ENCODE data around the gene IFT122.
"Not testable (repeated sequence)": the region's sequence is repeated elsewhere in the genome, so short reads cannot be mapped to it uniquely, and the experiment has no call there.

IFT122 gene

GRCh38 chr3:129539206-129539605, 99.2 kb downstream of the IFT122 start:
- DNase-seq: no peak
- Mint-ChIP-seq H3K27ac (no peak overlapping the region), H3K4me1 (no peaks in the 10 kb centered on the region), H3K27me3 (peaks cover 32% of the 10 kb centered on the region), H3K36me3 (no peaks in the 10 kb centered on the region), H3K4me3 (no peak overlapping the region), H3K9me3 (no peaks in the 10 kb centered on the region)
- CTCF ChIA-PET: no interaction called here

- DNase-seq: no peak
- Mint-ChIP-seq H3K4me3 (no peak overlapping the region), H3K36me3 (no peaks in the 10 kb centered on the region), H3K9me3 (no peaks in the 10 kb centered on the region), H3K27me3 (peaks cover 28% of the 10 kb centered on the region), H3K27ac (no peak overlapping the region), H3K4me1 (no peaks in the 10 kb centered on the region)
- CTCF ChIA-PET: no interaction called here
Measured at GRCh38 chr3:129540776-129541516, 100.9 kb downstream of the IFT122 start.

GRCh38 chr3:129542747-129543146, 102.7 kb downstream of the IFT122 start:
- Mint-ChIP-seq H3K4me3 (no peak overlapping the region), H3K4me1 (no peaks in the 10 kb centered on the region), H3K9me3 (no peaks in the 10 kb centered on the region), H3K27me3 (peaks cover 17% of the 10 kb centered on the region), H3K36me3 (no peaks in the 10 kb centered on the region), H3K27ac (no peak overlapping the region)
- no peak for DNase-seq
- CTCF ChIA-PET: no interaction called here

GRCh38 chr3:129543156-129543790, 103.2 kb downstream of the IFT122 start, which contains the start of gene H1-8:
Gene H1-8 (plus strand): TSS chr3:129543175. CDS start chr3:129543219, 44 bp downstream.
- H3K36me3 Mint-ChIP-seq: no peaks in the 10 kb centered on the region
- no peaks in the 10 kb centered on the region for H3K4me1 Mint-ChIP-seq
- H3K27me3 Mint-ChIP-seq: peaks cover 12% of the 10 kb centered on the region
- CTCF ChIA-PET: no interaction called here
- H3K4me3 Mint-ChIP-seq: no peak within 1 kb of the TSS
- H3K9me3 Mint-ChIP-seq: no peaks in the 10 kb centered on the region
- DNase-seq: no peak
- no peak within 1 kb of the TSS for H3K27ac Mint-ChIP-seq

- CTCF ChIA-PET: no interaction called here
- H3K27ac Mint-ChIP-seq: no peak overlapping the region
Measured at GRCh38 chr3:129543999-129544398, 104.0 kb downstream of the IFT122 start.

GRCh38 chr3:129545951-129546350, 105.9 kb downstream of the IFT122 start:
- peaks cover 12% of the 10 kb centered on the region for H3K27me3 Mint-ChIP-seq
- H3K27ac Mint-ChIP-seq: not testable (repeated sequence)

More at GRCh38 chr3:129543999-129544398, 104.0 kb downstream of the IFT122 start:
- no peak for DNase-seq
- Mint-ChIP-seq H3K27me3 (peaks cover 16% of the 10 kb centered on the region), H3K4me3 (no peak overlapping the region), H3K9me3 (no peaks in the 10 kb centered on the region), H3K4me1 (no peaks in the 10 kb centered on the region), H3K36me3 (no peaks in the 10 kb centered on the region)

GRCh38 chr3:129547241-129547640, 107.2 kb downstream of the IFT122 start:
- Mint-ChIP-seq H3K27ac (no peak overlapping the region), H3K4me3 (no peak overlapping the region)
- CTCF ChIA-PET: no interaction called here

More at GRCh38 chr3:129545951-129546350, 105.9 kb downstream of the IFT122 start:
- not testable (repeated sequence) for H3K36me3 Mint-ChIP-seq, H3K9me3 Mint-ChIP-seq, H3K4me3 Mint-ChIP-seq, H3K4me1 Mint-ChIP-seq, DNase-seq
- CTCF ChIA-PET: interaction anchor here (0.8 kb wide), 1 partner anchor 18 kb away, joined by 3 read pairs; no protein-coding TSS in a partner anchor

GRCh38 chr3:129548104-129548965, 108.3 kb downstream of the IFT122 start:
- no peak for DNase-seq
- no peak overlapping the region for H3K4me3 Mint-ChIP-seq
- CTCF ChIA-PET: no interaction called here
- H3K27ac Mint-ChIP-seq: no peak overlapping the region
- H3K4me1 Mint-ChIP-seq: no peaks in the 10 kb centered on the region
- H3K27me3 Mint-ChIP-seq: peaks cover 30% of the 10 kb centered on the region
- H3K36me3 Mint-ChIP-seq: no peaks in the 10 kb centered on the region
- no peaks in the 10 kb centered on the region for H3K9me3 Mint-ChIP-seq

More at GRCh38 chr3:129547241-129547640, 107.2 kb downstream of the IFT122 start:
- H3K27me3 Mint-ChIP-seq: peaks cover 20% of the 10 kb centered on the region
- no peaks in the 10 kb centered on the region for H3K36me3 Mint-ChIP-seq
- no peaks in the 10 kb centered on the region for H3K9me3 Mint-ChIP-seq
- no peak for DNase-seq
- H3K4me1 Mint-ChIP-seq: no peaks in the 10 kb centered on the region

GRCh38 chr3:129549006-129549800, 109.2 kb downstream of the IFT122 start:
- no peak overlapping the region for H3K27ac Mint-ChIP-seq
- H3K4me3 Mint-ChIP-seq: no peak overlapping the region
- H3K36me3 Mint-ChIP-seq: no peaks in the 10 kb centered on the region
- CTCF ChIA-PET: interaction anchor here (1.3 kb wide), 1 partner anchor 10 kb away, joined by 3 read pairs; no protein-coding TSS in a partner anchor
- peaks cover 2% of the 10 kb centered on the region for H3K4me1 Mint-ChIP-seq
- H3K27me3 Mint-ChIP-seq: peaks cover 38% of the 10 kb centered on the region
- no peak for DNase-seq
- no peaks in the 10 kb centered on the region for H3K9me3 Mint-ChIP-seq

- no peak for DNase-seq
- Mint-ChIP-seq H3K9me3 (no peaks in the 10 kb centered on the region), H3K27ac (no peak overlapping the region), H3K4me1 (peaks cover 2% of the 10 kb centered on the region), H3K4me3 (no peak overlapping the region), H3K27me3 (peaks cover 44% of the 10 kb centered on the region), H3K36me3 (no peaks in the 10 kb centered on the region)
- CTCF ChIA-PET: interaction anchor here (1.3 kb wide), 1 partner anchor 9 kb away, joined by 3 read pairs; no protein-coding TSS in a partner anchor
Measured at GRCh38 chr3:129549805-129550204, 109.8 kb downstream of the IFT122 start.

GRCh38 chr3:129552287-129553050, 112.4 kb downstream of the IFT122 start:
- Mint-ChIP-seq H3K27ac (no peak overlapping the region), H3K9me3 (no peaks in the 10 kb centered on the region), H3K4me3 (no peak overlapping the region), H3K4me1 (peaks cover 2% of the 10 kb centered on the region), H3K27me3 (peaks cover 65% of the 10 kb centered on the region), H3K36me3 (no peaks in the 10 kb centered on the region)
- no peak for DNase-seq
- CTCF ChIA-PET: interaction anchor here (1.4 kb wide), 1 partner anchor 169 kb away, joined by 4 read pairs; no protein-coding TSS in a partner anchor

- peaks cover 72% of the 10 kb centered on the region for H3K27me3 Mint-ChIP-seq
- H3K27ac Mint-ChIP-seq: no peak overlapping the region
- peaks cover 3% of the 10 kb centered on the region for H3K4me1 Mint-ChIP-seq
- H3K9me3 Mint-ChIP-seq: no peaks in the 10 kb centered on the region
- CTCF ChIA-PET: interaction anchor here (1.4 kb wide), 1 partner anchor 170 kb away, joined by 4 read pairs; no protein-coding TSS in a partner anchor
- no peak for DNase-seq
- H3K36me3 Mint-ChIP-seq: no peaks in the 10 kb centered on the region
- H3K4me3 Mint-ChIP-seq: no peak overlapping the region
Measured at GRCh38 chr3:129553171-129553570, 113.1 kb downstream of the IFT122 start.

GRCh38 chr3:129553719-129554118, 113.7 kb downstream of the IFT122 start:
- CTCF ChIA-PET: no interaction called here
- Mint-ChIP-seq H3K27me3 (peaks cover 73% of the 10 kb centered on the region), H3K4me1 (peaks cover 6% of the 10 kb centered on the region), H3K27ac (no peak overlapping the region), H3K4me3 (no peak overlapping the region), H3K9me3 (no peaks in the 10 kb centered on the region), H3K36me3 (no peaks in the 10 kb centered on the region)
- no peak for DNase-seq

Data from activated naive CD4-positive, alpha-beta T cell treated with anti-CD3 and anti-CD28 coated beads, Interleukin-2, amount 10 ng/mL, durations not matched to agents 7 days and 5 days (primary cell).